Transverse colon (tissue), 4 donors: ENCODE results near the gene C6orf136. TPM values are rescaled to one million over a fixed set of nuclear protein-coding genes. Genes with fewer than 3 reads are reported as not detected.

ENCODE experiments used
- DNase-seq: peaks from one replicate; pipeline ENCODE4 v3.0.0-alpha.2; 2019
- H3K27ac ChIP-seq, 4 donors: fragments of 200-600 bp; sonication (generic); 2 replicates each; pipeline ENCODE4 v1.5.1; 2016 to 2018; ENCODE audit warnings: inconsistent platforms in 4 of 4
- H3K27me3 ChIP-seq: fragments of 200-600 bp; sonication (generic); 2 replicates; pipeline ENCODE4 v1.5.1; 2017; ENCODE audit warnings: inconsistent platforms
- H3K36me3 ChIP-seq, 4 donors: fragments of 200-600 bp; sonication (generic); 2 replicates each; pipeline ENCODE4 v1.5.1; 2017 to 2019; ENCODE audit warnings: inconsistent platforms in 4 of 4
- H3K4me1 ChIP-seq, 4 donors: fragments of 200-600 bp; sonication (generic); 2 replicates each; pipeline ENCODE4 v1.5.1; 2017 to 2020; ENCODE audit warnings: inconsistent platforms in 4 of 4
- H3K4me3 ChIP-seq, 4 donors: fragments of 200-600 bp; sonication (generic); 1 replicate in 1 of 4; 2 replicates in 3 of 4; pipeline versions ENCODE4 v1.5.1 to v1.6.1; 2017 to 2019; ENCODE audit warnings: inconsistent platforms in 4 of 4
- H3K9me3 ChIP-seq, 2 donors: fragments of 200-600 bp; sonication (generic); 2 replicates each; pipeline ENCODE4 v1.5.1; 2017 to 2019; ENCODE audit warnings: inconsistent platforms in 2 of 2
- CTCF ChIP-seq, 5 experiments: fragments of 200-600 bp in 3 of 5; fragments of 450-650 bp in 2 of 5; sonication (generic) in 3 of 5; IDR thresholded peaks; 1 replicate in 2 of 5; 2 replicates in 3 of 5; pipeline ENCODE4 v1.5.1; 2016 to 2017; ENCODE audit warnings: antibody characterized with exemption in 5 of 5, inconsistent platforms in 3 of 5, mild to moderate bottlenecking in 2 of 5, moderate library complexity in 1 of 5
- EP300 ChIP-seq: sonication (generic); formaldehyde crosslinking; IDR thresholded peaks from one replicate; pipeline ENCODE4 v1.6.1; 2017; ENCODE audit warnings: antibody characterized with exemption, low read depth
- POLR2A ChIP-seq: fragments of 450-650 bp; IDR thresholded peaks from one replicate; pipeline ENCODE4 v1.6.1; 2016; ENCODE audit warnings: antibody characterized with exemption, mild to moderate bottlenecking, moderate library complexity
- POLR2AphosphoS5 ChIP-seq, 3 donors: sonication (generic); formaldehyde crosslinking; IDR thresholded peaks; one replicate each; pipeline ENCODE4 v1.6.1; 2016; ENCODE audit warnings: antibody characterized with exemption in 3 of 3
- WGBS, 2 donors: methylation state at CpG; one replicate each; pipeline ENCODE4 v1.1.5; 2018; ENCODE audit warnings: low coverage in 1 of 2; 5-methylcytosine and 5-hydroxymethylcytosine counted together
- in situ Hi-C, 4 donors: fragments of 200-750 bp; cut with MboI; loops; one replicate each; pipeline versions ENCODE4 v1.15.0 to v1.15.1; 2017; ENCODE audit warnings: low sequenced_read_pairs in 3 of 4, low pct_ligation_motif_present in 1 of 4, low pct_unique_long_range_greater_than_20kb in 1 of 4
- intact Hi-C: fragments of 100-400 bp; cut with DNase I; formaldehyde crosslinking; loops from one replicate; pipeline ENCODE4 v1.15.1; 2023; ENCODE audit warnings: low total_unique reads
- total RNA-seq, 4 donors: library from RNA; depleted of rRNA; stranded (reverse); fragments of >200 nt; gene quantifications; one replicate each; pipeline ENCODE4 v1.1.0, GENCODE V29; 2016

The C6orf136 gene
- total RNA-seq, 4 donors from 2014 or later, result 49.1 to 301 (median 63.5) TPM

- DNase-seq, result peak; percentile 96
- Histone ChIP-seq H3K36me3 (peaks cover 0 to 41% (median 21%) of the 10 kb centered on the region in 4 donors), H3K9me3 (no peaks in the 10 kb centered on the region), H3K4me3 (peak within 1 kb of the TSS; percentile 38 to 73 (median 44)), H3K27me3 (no peaks in the 10 kb centered on the region), H3K27ac (peak within 1 kb of the TSS; percentile 84 to 94 (median 94)), H3K4me1 (peaks cover 12 to 17% (median 15%) of the 10 kb centered on the region in 4 donors)
- intact Hi-C loops (no loop called here), in situ Hi-C loops (loop anchor here in 1 of 4 donors (10.0 kb wide), 1 partner anchor 48 kb away; the partner anchor contains the start of gene DHX16)
- 0 to 2% methylated on average over 4 to 36 of the region's 36 CpGs for WGBS, 2 donors
- TF ChIP-seq EP300 (no peak), CTCF (IDR thresholded peaks at IDR 0.05) (peak; percentile 20 to 55 (median 25)), POLR2A (peak; percentile 83), POLR2AphosphoS5 (IDR thresholded peaks at IDR 0.05) (peak in 2 of 3 donors; percentile 89 to 91)
Observed at GRCh38 chr6:30626484-30627366, 20.2 kb upstream of the C6orf136 start, which contains the start of gene ATAT1. TSS of gene ATAT1 (plus strand) at chr6:30626874.

GRCh38 chr6:30635834-30636233 lies 11.1 kb upstream of the C6orf136 start:
- H3K4me1 ChIP-seq, result peaks cover 0 to 5% (median 0%) of the 10 kb centered on the region in 4 donors
- 96 to 97% methylated on average over 3 of the region's 3 CpGs for WGBS, 2 donors
- intact Hi-C loops, result no loop called here
- H3K9me3 ChIP-seq, result no peaks in the 10 kb centered on the region
- H3K27me3 ChIP-seq, result no peaks in the 10 kb centered on the region
- TF ChIP-seq EP300, result no peak
- no peak for TF ChIP-seq POLR2A
- no peak for TF ChIP-seq CTCF (IDR thresholded peaks at IDR 0.05)
- TF ChIP-seq POLR2AphosphoS5 (IDR thresholded peaks at IDR 0.05), result no peak
- no peak for DNase-seq
- in situ Hi-C loops, result no loop called here
- H3K36me3 ChIP-seq, result peaks cover 0 to 5% (median 2%) of the 10 kb centered on the region in 4 donors
- no peak overlapping the region for H3K27ac ChIP-seq
- no peak overlapping the region for H3K4me3 ChIP-seq

GRCh38 chr6:30640481-30640880 lies 6.5 kb upstream of the C6orf136 start:
- 83% methylated on average over 10 of the region's 10 CpGs; no CpG with 5 or more reads in 1 of the 2 donors for WGBS, 2 donors
- H3K27ac ChIP-seq, result no peak overlapping the region
- no peak for DNase-seq
- no peak for TF ChIP-seq EP300
- TF ChIP-seq CTCF (IDR thresholded peaks at IDR 0.05), result no peak
- no peak for TF ChIP-seq POLR2A
- TF ChIP-seq POLR2AphosphoS5 (IDR thresholded peaks at IDR 0.05), result no peak
- peaks cover 0 to 4% (median 0%) of the 10 kb centered on the region in 4 donors for H3K36me3 ChIP-seq
- in situ Hi-C loops, result no loop called here
- intact Hi-C loops, result no loop called here
- H3K4me3 ChIP-seq, result no peak overlapping the region
- H3K27me3 ChIP-seq, result no peaks in the 10 kb centered on the region
- no peaks in the 10 kb centered on the region for H3K9me3 ChIP-seq
- peaks cover 0 to 15% (median 0%) of the 10 kb centered on the region in 4 donors for H3K4me1 ChIP-seq

- 92% methylated on average over 1 of the region's 1 CpG; no CpG with 5 or more reads in 1 of the 2 donors for WGBS, 2 donors
- H3K27me3 ChIP-seq, result no peaks in the 10 kb centered on the region
- DNase-seq, result no peak
- intact Hi-C loops, result no loop called here
- peaks cover 2 to 18% (median 4%) of the 10 kb centered on the region in 4 donors for H3K4me1 ChIP-seq
- H3K4me3 ChIP-seq, result no peak overlapping the region
- peaks cover 0 to 4% (median 0%) of the 10 kb centered on the region in 4 donors for H3K36me3 ChIP-seq
- in situ Hi-C loops, result no loop called here
- H3K27ac ChIP-seq, result no peak overlapping the region
- TF ChIP-seq POLR2A (peak; percentile 15), CTCF (IDR thresholded peaks at IDR 0.05) (no peak)
- no peaks in the 10 kb centered on the region for H3K9me3 ChIP-seq
Observed at GRCh38 chr6:30641048-30641447, 5.9 kb upstream of the C6orf136 start.
